H1 (cell line): ENCODE results near the gene IKZF3. TPM values are rescaled to one million over a fixed set of nuclear protein-coding genes. Genes with fewer than 3 reads are reported as not detected.

Experiments used
- CTCF ChIA-PET: fragments of 300-600 bp; sonication (Branson Sonifier 250); formaldehyde crosslinking; loops from one replicate; lab custom pipeline; 2021; ENCODE audit not compliant: partially characterized antibody; lab: Charles Lee
- POLR2A ChIA-PET: fragments of 300-600 bp; sonication (Branson Sonifier 250); formaldehyde crosslinking; loops from one replicate; lab custom pipeline; 2021; ENCODE audit warnings: inconsistent platforms; ENCODE audit not compliant: partially characterized antibody; lab: Charles Lee
- DNase-seq, 2 experiments: peaks; one replicate each; pipeline versions ENCODE4 v3.0.0 to v3.0.0-alpha.2; 2010 to 2022; ENCODE audit warnings: low spot score in 2 of 2, low read depth in 1 of 2, mixed read lengths in 1 of 2
- FAIRE-seq: peaks from 2 replicates; lab custom pipeline; 2011; peaks lifted over from hg19 to GRCh38; lab: Jason Lieb, UNC
- H2AFZ ChIP-seq: 2 replicates; pipeline ENCODE4 v1.8.1; 2012; ENCODE audit warnings: low read length, inconsistent platforms
- H2AK5ac ChIP-seq: 2 replicates; pipeline ENCODE4 v1.6.1; 2013; ENCODE audit warnings: low read depth, low read length
- H2BK120ac ChIP-seq: replicated peaks from 2 replicates; pipeline ENCODE3; 2013; ENCODE audit warnings: low read depth, low read length, inconsistent platforms
- H2BK12ac ChIP-seq: 2 replicates; pipeline ENCODE4 v1.6.1; 2013; ENCODE audit warnings: low read depth, low read length
- H2BK15ac ChIP-seq: 2 replicates; pipeline ENCODE4 v1.6.1; 2013; ENCODE audit warnings: low read length
- H2BK20ac ChIP-seq: 2 replicates; pipeline ENCODE4 v1.6.1; 2013; ENCODE audit warnings: low read length
- H2BK5ac ChIP-seq: 2 replicates; pipeline ENCODE4 v1.6.1; 2013; ENCODE audit warnings: low read depth, low read length
- H3K14ac ChIP-seq: 2 replicates; pipeline ENCODE4 v1.6.1; 2013; ENCODE audit warnings: inconsistent platforms; ENCODE audit not compliant: insufficient read length
- H3K18ac ChIP-seq: 2 replicates; pipeline ENCODE4 v1.6.1; 2013; ENCODE audit warnings: low read length; ENCODE audit errors: extremely low read depth
- H3K23ac ChIP-seq: 2 replicates; pipeline ENCODE4 v1.6.1; 2013; ENCODE audit warnings: inconsistent platforms; ENCODE audit not compliant: insufficient read length
- H3K23me2 ChIP-seq: 2 replicates; pipeline ENCODE4 v1.6.1; 2013; ENCODE audit warnings: low read depth, low read length
- H3K27ac ChIP-seq: 2 replicates; pipeline ENCODE4 v1.6.1; 2011; ENCODE audit warnings: low read depth, low read length, inconsistent platforms
- H3K27me3 ChIP-seq, 4 experiments: replicated peaks in 1 of 4; 1 replicate in 1 of 4; 2 replicates in 3 of 4; pipeline versions ENCODE4 v1.6.1 to v1.8.1; 2011 to 2013; ENCODE audit warnings: low read length in 3 of 4, mild to moderate bottlenecking in 3 of 4, inconsistent platforms in 2 of 4, mixed read lengths in 2 of 4, moderate library complexity in 1 of 4; ENCODE audit not compliant: control insufficient read depth in 3 of 4, insufficient read depth in 3 of 4; ENCODE audit errors: extremely low read depth in 1 of 4
- H3K36me3 ChIP-seq, 4 experiments: 2 replicates each; pipeline versions ENCODE4 v1.6.1 to v1.8.1; 2011 to 2013; ENCODE audit warnings: mild to moderate bottlenecking in 4 of 4, low read length in 3 of 4, moderate library complexity in 2 of 4, control low read depth in 1 of 4, inconsistent platforms in 1 of 4; ENCODE audit not compliant: insufficient read depth in 4 of 4, control insufficient read depth in 2 of 4
- H3K4ac ChIP-seq: replicated peaks from 2 replicates; pipeline ENCODE3; 2013; ENCODE audit warnings: low read length, low read depth, mixed read lengths, inconsistent platforms; ENCODE audit not compliant: insufficient read length
- H3K4me1 ChIP-seq, 4 experiments: replicated peaks in 1 of 4; 1 replicate in 1 of 4; 2 replicates in 3 of 4; pipeline versions ENCODE4 v1.6.1 to v1.8.1; 2011 to 2013; ENCODE audit warnings: low read length in 3 of 4, inconsistent platforms in 2 of 4, mixed read lengths in 1 of 4; ENCODE audit not compliant: insufficient read depth in 4 of 4, control insufficient read depth in 3 of 4
- H3K4me2 ChIP-seq, 2 experiments: 2 replicates each; pipeline versions ENCODE4 v1.6.1 to v1.8.1; 2011 to 2013; ENCODE audit warnings: low read depth in 2 of 2, low read length in 2 of 2, control low read depth in 1 of 2, inconsistent platforms in 1 of 2, mild to moderate bottlenecking in 1 of 2; ENCODE audit not compliant: insufficient read depth in 1 of 2
- H3K4me3 ChIP-seq, 4 experiments: fragments of 200-600, 300-600 bp in 1 of 4; sonication (generic), shearing (Covaris generic), sonication (Bioruptor Twin) in 1 of 4; 2 replicates each; pipeline versions ENCODE4 v1.5.1 to v1.8.1; 2011 to 2016; ENCODE audit warnings: low read length in 4 of 4, low read depth in 3 of 4, control low read depth in 2 of 4, inconsistent platforms in 2 of 4, mild to moderate bottlenecking in 2 of 4, mixed read lengths in 1 of 4, moderate library complexity in 1 of 4; ENCODE audit not compliant: insufficient read depth in 2 of 4; ENCODE audit errors: extremely low read depth in 1 of 4
- H3K56ac ChIP-seq: replicated peaks from 2 replicates; pipeline ENCODE3; 2013; ENCODE audit warnings: low read depth, mild to moderate bottlenecking, mixed read lengths, low read length, inconsistent platforms; ENCODE audit not compliant: insufficient read length
- H3K79me1 ChIP-seq: 2 replicates; pipeline ENCODE4 v1.6.1; 2013; ENCODE audit warnings: low read depth, low read length, control low read depth
- H3K79me2 ChIP-seq, 2 experiments: 2 replicates each; pipeline versions ENCODE4 v1.6.1 to v1.8.1; 2012 to 2013; ENCODE audit warnings: low read length in 2 of 2, mild to moderate bottlenecking in 2 of 2, inconsistent platforms in 1 of 2; ENCODE audit not compliant: insufficient read depth in 2 of 2, control insufficient read depth in 1 of 2
- H3K9ac ChIP-seq, 4 experiments: replicated peaks in 1 of 4; 1 replicate in 1 of 4; 2 replicates in 3 of 4; pipeline versions ENCODE4 v1.6.1 to v1.8.1; 2011 to 2013; ENCODE audit warnings: low read depth in 3 of 4, low read length in 3 of 4, control low read depth in 2 of 4, mild to moderate bottlenecking in 2 of 4, moderate library complexity in 2 of 4, inconsistent platforms in 1 of 4; ENCODE audit errors: extremely low read depth in 1 of 4
- H3K9me3 ChIP-seq, 2 experiments: 2 replicates each; pipeline versions ENCODE4 v1.6.1 to v1.8.1; 2012 to 2013; ENCODE audit warnings: mild to moderate bottlenecking in 2 of 2, moderate library complexity in 2 of 2, control low read depth in 1 of 2, inconsistent platforms in 1 of 2, low read depth in 1 of 2, low read length in 1 of 2, mixed read lengths in 1 of 2; ENCODE audit not compliant: insufficient read depth in 2 of 2
- H4K20me1 ChIP-seq, 2 experiments: replicated peaks in 1 of 2; 2 replicates each; pipeline versions ENCODE3 to v1.8.1; 2011 to 2013; ENCODE audit warnings: inconsistent platforms in 2 of 2, low read length in 2 of 2, mild to moderate bottlenecking in 1 of 2; ENCODE audit not compliant: insufficient read depth in 2 of 2, control insufficient read depth in 1 of 2
- H4K5ac ChIP-seq: 2 replicates; pipeline ENCODE4 v1.6.1; 2013; ENCODE audit warnings: low read length, low read depth, mixed read lengths, inconsistent platforms; ENCODE audit not compliant: insufficient read length
- H4K8ac ChIP-seq: 2 replicates; pipeline ENCODE4 v1.8.0; 2013; ENCODE audit warnings: mild to moderate bottlenecking, moderate library complexity, low read length, inconsistent platforms; ENCODE audit not compliant: insufficient read depth; ENCODE audit errors: extremely low read depth
- H4K91ac ChIP-seq: replicated peaks from 2 replicates; pipeline ENCODE3; 2013; ENCODE audit warnings: low read length, mixed read lengths, inconsistent platforms; ENCODE audit not compliant: insufficient read length
- ATF3 ChIP-seq: IDR thresholded peaks from 2 replicates; pipeline ENCODE4 v1.6.1; 2011; ENCODE audit warnings: low read depth, mild to moderate bottlenecking, low read length; ENCODE audit not compliant: insufficient read depth
- BCL11A ChIP-seq, 2 experiments: IDR thresholded peaks; one replicate each; pipeline ENCODE4 v1.6.1; 2011; ENCODE audit warnings: low read depth in 2 of 2, low read length in 2 of 2, mild to moderate bottlenecking in 2 of 2
- CBX5 ChIP-seq: fragments of 300-800, 300-1000 bp; sonication (generic); IDR thresholded peaks from 2 replicates; pipeline ENCODE4 v1.7.1; 2016; ENCODE audit warnings: antibody characterized with exemption, low read length, low read depth
- EP300 ChIP-seq, 2 experiments: IDR thresholded peaks; 1 replicate in 1 of 2; 2 replicates in 1 of 2; pipeline ENCODE4 v1.6.1; 2011 to 2012; ENCODE audit warnings: low read depth in 2 of 2, low read length in 2 of 2, mild to moderate bottlenecking in 2 of 2, borderline replicate concordance in 1 of 2, inconsistent platforms in 1 of 2, moderate library complexity in 1 of 2
- WGBS, 2 experiments: shearing (Covaris generic) in 1 of 2; methylation state at CpG; one replicate each; pipeline versions ENCODE4 v1.1.6 to v1.1.7; 2013 to 2015; ENCODE audit warnings: low lambda C conversion rate in 2 of 2, mixed read lengths in 2 of 2, inconsistent platforms in 1 of 2, low coverage in 1 of 2, missing lambda C conversion rate in 1 of 2; ENCODE audit not compliant: insufficient replicate concordance in 2 of 2, insufficient coverage in 1 of 2, insufficient read length in 1 of 2; ENCODE audit errors: extremely low coverage in 1 of 2, missing lambda C conversion rate in 1 of 2; 5-methylcytosine and 5-hydroxymethylcytosine counted together
- polyA plus RNA-seq, 7 experiments: library from polyadenylated mRNA; depleted of rRNA in 3 of 7; stranded (reverse) in 5 of 7; unstranded in 2 of 7; fragments of >200 nt in 5 of 7; fragments of 200-250 nt in 2 of 7; gene quantifications; 1 replicate in 5 of 7; 2 replicates in 1 of 7; 4 replicates in 1 of 7; pipeline versions ENCODE4 v1.2.1 to v1.2.3, GENCODE V29; 2011 to 2013; ENCODE audit warnings: missing spikeins in 2 of 7, mixed read lengths in 2 of 7
- total RNA-seq: library from RNA; stranded (reverse); fragmentation: NEBNext Ultra II Directional; extraction: Animal tissue kit (Norgen Biotek cat#: 25700); gene quantifications from 2 replicates; pipeline ENCODE4 v1.2.1, GENCODE V29; 2021

Gene IKZF3
- total and polyA plus RNA-seq, 2 of the 8 experiments (the other 6 are each of a cell fraction or from before 2014, with no cell fraction given), result 0.23 to 0.56 TPM

DNA sequence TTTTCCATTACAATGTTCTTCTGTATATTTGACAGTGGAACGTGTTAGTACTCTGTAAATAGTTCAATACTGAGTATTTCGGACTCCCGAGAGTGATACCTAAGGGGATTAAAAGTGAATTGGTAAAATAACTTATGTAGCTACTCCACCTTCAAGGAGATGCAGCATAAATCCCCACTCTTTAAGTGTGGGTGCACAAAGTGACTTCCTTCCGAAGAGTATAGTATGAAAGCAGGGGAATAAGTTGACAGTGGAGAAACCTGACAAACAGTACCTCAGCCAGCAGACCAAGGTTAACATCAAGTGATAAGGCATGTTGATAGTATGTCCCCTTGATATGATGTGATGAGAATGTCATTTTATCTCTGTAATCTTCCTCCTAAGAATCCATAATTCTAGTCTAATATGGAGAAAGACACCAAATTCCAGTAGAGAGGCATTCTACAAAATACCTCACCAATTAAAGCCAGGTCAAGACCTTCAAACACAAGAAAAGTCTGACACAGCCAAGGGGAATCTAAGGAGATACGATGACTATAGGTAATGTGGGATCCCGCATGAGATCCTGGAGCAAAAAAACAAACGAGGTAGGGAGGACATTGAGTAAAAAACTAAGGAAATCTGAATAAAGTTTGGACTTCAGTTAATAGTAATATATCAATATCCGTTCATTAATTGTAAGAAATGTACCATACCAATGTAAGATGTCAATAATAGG is 2.1 kb upstream of the IKZF3 start:
- no peak overlapping the region for H2BK12ac ChIP-seq
- H3K23ac ChIP-seq, result no peak overlapping the region
- 87% methylated on average over 8 of the region's 8 CpGs; no CpG with 5 or more reads in 1 of the 2 experiments for WGBS, 2 experiments
- H2BK20ac ChIP-seq, result no peak overlapping the region
- no peak for DNase-seq
- no peak overlapping the region for H2AFZ ChIP-seq
- H2BK5ac ChIP-seq, result no peak overlapping the region
- H3K36me3 ChIP-seq, result no peaks in the 10 kb centered on the region
- no peak overlapping the region for H2BK120ac ChIP-seq
- no peak overlapping the region for H4K8ac ChIP-seq
- H3K4me3 ChIP-seq, result no peak overlapping the region
- H3K9ac ChIP-seq, result no peak overlapping the region
- H3K4me2 ChIP-seq, result no peak overlapping the region
- no peak overlapping the region for H2BK15ac ChIP-seq
- FAIRE-seq, result no peak
- no peak overlapping the region for H3K27ac ChIP-seq
- H3K79me2 ChIP-seq, result no peaks in the 10 kb centered on the region
- no peaks in the 10 kb centered on the region for H4K20me1 ChIP-seq
- peaks cover 0 to 3% (median 0%) of the 10 kb centered on the region in 4 experiments; a peak in 2 of 7 replicates for H3K4me1 ChIP-seq
- no peak overlapping the region for H3K4ac ChIP-seq
- no peak overlapping the region for H4K91ac ChIP-seq
- peaks cover 9 to 34% (median 28%) of the 10 kb centered on the region in 4 experiments for H3K27me3 ChIP-seq
- no peak overlapping the region for H3K18ac ChIP-seq
- H3K23me2 ChIP-seq, result no peaks in the 10 kb centered on the region
- no peak overlapping the region for H3K56ac ChIP-seq
- ChIA-PET CTCF (interaction anchor here (0.7 kb wide), 1 partner anchor 28 kb away, joined by 5 read pairs; no protein-coding TSS in a partner anchor), POLR2A (interaction anchor here (1.3 kb wide), 1 partner anchor 18 kb away, joined by 3 read pairs; no protein-coding TSS in a partner anchor)
- H3K79me1 ChIP-seq, result no peaks in the 10 kb centered on the region
- no peaks in the 10 kb centered on the region for H3K9me3 ChIP-seq
- H2AK5ac ChIP-seq, result no peak overlapping the region
- H3K14ac ChIP-seq, result no peak overlapping the region
- TF ChIP-seq ATF3 (no peak), CBX5 (no peak), EP300 (IDR thresholded peaks at IDR 0.05; ENCODE audit: borderline replicate concordance in 1 of 2, low read depth in 2 of 2, low read length in 2 of 2) (no peak), BCL11A (IDR thresholded peaks at IDR 0.05; ENCODE audit: low read depth in 2 of 2, low read length in 2 of 2) (no peak)
- TF ChIP-seq, all 59 proteins: peak for 0
- no peak overlapping the region for H4K5ac ChIP-seq
